NCI-H1694 treated with DMSO at 0.1 percent for 48 hours (cell line): ENCODE measurements around the gene TP53I3.
"Not testable (repeated sequence)": the region's sequence is repeated elsewhere in the genome, so short reads cannot be mapped to it uniquely, and the experiment has no call there.

Experiments used
- DNase-seq: peaks from one replicate; lab custom pipeline; 2025; lab: John Stamatoyannopoulos, UW

The TP53I3 gene

DNA sequence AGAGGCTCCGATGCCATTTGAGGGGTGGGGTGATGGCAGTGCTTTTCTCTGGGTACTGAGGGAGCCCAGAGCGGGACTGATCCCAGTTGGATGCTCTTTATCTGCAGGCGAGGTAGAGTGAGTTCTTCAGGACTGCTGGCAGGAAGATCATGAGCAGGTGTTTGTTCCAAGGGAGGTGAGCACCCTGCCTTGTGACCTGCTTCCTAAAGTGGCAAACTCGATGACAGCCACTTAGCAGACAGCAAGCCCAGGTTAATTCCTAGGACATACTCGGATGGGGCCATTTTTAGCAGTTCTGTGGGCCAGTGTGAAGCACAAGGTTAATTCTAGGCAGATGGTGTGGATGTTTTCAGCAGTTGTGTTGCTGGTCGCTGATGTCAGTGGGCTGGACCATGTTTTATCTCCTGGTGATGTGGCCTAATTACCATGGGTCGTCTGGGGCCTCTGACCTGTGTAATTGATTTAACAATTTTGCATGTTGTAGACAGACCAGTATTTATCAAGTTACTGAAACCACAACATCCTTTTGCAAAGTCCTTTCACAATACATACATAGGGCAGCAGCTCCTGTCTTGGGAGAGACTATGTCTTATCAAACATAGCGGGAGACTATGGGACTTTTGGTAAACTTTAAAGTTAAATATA, 30.1 kb downstream of the TP53I3 start:
- no peak for DNase-seq

GRCh38 chr2:24052951-24053350, 31.7 kb downstream of the TP53I3 start:
- no peak for DNase-seq

DNA sequence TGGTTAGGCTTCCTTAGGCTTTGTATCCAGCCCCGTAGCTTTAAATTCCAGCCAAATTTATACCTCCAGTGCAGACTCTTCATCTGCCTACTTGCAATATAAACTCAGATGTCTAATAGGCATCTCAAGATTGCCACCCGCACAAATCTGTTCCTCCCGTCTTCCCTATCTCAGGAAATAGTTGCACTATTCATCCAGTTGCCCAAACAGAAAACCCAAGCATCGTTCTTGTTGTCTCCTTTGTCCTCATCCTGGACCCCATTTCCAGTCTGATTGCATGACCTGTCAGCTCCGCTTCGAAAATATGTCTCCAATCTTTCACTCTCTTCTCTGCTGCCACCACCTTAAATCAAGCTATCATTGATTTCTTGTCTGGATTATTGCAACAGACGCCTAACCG, 32.8 kb downstream of the TP53I3 start:
- no peak for DNase-seq

DNA sequence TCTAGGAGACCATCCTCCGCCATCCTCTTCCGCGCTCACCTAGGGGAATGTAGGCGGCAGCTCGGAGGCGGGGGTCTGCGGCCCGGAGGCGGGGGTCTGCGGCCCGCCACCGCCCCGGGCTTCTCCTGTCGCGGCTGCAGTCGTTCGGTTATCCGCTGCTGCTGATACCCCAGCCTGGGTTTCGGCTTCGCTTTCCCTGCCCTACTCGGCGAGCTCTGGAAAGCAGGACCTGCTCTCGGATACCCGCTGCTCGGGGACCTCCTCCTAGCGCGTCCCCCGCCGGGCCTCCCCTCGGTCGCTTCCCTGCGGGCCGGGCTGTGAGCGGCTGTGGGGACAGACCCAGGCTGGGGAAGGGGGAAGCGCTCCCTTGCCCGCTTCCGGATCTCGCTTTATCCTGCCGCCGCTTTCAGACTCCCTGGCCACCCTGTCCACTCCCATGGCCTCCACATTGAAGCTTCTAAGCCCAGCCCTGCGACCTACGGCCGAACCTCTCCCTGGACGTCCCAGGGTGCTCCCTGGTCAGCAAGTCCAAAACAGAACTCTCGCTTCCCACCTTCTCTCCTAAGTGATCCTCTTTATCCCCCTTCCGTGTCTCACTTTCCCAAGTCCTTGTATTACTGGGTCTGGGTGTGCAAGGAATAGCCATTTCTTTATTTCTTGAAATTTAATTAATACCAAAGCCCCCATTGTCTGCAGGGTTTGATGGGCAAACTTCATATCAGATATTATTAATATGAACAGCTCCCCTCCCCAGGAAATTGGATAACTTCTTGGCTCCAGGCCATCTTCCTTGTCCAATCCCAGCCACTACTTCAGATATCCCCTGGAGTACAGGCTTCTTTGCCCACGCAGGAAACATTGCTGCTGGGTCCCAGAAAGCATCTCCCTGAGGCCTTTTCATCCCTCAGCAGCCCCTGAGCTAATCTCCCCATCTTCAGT, 34.3 kb downstream of the TP53I3 start:
- DNase-seq = no peak

GRCh38 chr2:24049485-24050021, 35.1 kb downstream of the TP53I3 start, which contains the start of gene FKBP1B:
Gene FKBP1B (plus strand): TSS chr2:24049741. CDS start chr2:24049850, 109 bp downstream.
- DNase-seq = peak; percentile 60

GRCh38 chr2:24048769-24049484, 35.7 kb downstream of the TP53I3 start:
- peak; percentile 39 for DNase-seq

- DNase-seq = no peak
Observed at GRCh38 chr2:24047703-24048033, 37.0 kb downstream of the TP53I3 start.

- DNase-seq = peak; percentile 99
Observed at GRCh38 chr2:24046930-24047702, 37.5 kb downstream of the TP53I3 start, which contains the start of gene WDCP. Gene WDCP (minus strand): TSS chr2:24047391. CDS start chr2:24039494, 7,897 bp downstream.

DNA sequence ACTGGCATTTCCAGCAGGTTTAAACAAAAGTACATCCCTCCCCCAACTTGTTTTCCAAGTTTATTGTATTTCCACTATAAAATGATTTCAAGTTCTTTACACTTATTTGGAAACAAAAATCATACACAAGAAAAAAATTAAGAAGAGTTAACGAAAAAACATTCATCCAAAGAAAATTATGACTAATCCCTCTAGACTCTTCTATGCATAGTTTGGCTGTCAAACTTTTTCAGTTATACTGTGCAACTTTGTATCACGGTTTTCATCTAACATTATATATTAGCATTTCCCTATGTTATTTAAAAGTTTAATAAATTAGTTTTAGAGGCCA, 38.1 kb downstream of the TP53I3 start:
- no peak for DNase-seq

GRCh38 chr2:24045511-24046508, 38.8 kb downstream of the TP53I3 start:
- no peak for DNase-seq

DNA sequence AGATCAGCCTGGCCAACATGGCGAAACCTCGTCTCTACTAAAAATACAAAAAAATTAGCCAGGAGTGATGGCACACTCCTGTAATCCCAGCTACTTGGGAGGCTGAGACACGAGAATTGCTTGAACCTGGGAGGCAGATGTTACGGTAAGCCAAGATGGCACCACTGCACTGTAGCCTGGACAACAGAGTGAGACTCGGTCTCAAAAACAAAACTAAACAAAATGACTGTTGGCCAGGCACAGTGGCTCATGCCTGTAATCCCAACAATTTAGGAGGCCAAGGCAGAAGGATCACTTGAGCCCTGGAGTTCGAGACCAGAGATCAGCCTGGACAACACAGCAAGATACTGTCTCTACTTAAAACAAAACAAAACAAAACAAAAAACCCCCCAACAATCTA, 41.5 kb downstream of the TP53I3 start:
- DNase-seq = not testable (repeated sequence)

DNA sequence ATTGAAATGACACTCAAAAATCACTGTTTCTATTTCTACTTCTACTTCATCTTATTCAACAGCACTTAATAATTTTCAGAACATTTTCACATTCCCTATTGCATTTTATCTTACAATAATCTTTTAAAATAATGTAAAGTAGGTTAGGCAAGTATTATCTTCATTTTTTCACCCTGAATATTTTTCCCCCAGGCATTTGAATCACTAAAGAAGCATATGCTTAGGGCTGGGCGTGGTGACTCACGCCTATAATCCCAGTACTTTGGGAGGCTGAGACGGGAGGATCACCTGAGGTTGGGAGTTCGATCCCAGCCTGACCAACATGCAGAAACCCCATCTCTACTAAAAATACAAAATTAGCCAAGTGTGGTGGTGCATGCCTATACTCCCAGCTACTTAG, 44.1 kb downstream of the TP53I3 start:
- DNase-seq = no peak

DNA sequence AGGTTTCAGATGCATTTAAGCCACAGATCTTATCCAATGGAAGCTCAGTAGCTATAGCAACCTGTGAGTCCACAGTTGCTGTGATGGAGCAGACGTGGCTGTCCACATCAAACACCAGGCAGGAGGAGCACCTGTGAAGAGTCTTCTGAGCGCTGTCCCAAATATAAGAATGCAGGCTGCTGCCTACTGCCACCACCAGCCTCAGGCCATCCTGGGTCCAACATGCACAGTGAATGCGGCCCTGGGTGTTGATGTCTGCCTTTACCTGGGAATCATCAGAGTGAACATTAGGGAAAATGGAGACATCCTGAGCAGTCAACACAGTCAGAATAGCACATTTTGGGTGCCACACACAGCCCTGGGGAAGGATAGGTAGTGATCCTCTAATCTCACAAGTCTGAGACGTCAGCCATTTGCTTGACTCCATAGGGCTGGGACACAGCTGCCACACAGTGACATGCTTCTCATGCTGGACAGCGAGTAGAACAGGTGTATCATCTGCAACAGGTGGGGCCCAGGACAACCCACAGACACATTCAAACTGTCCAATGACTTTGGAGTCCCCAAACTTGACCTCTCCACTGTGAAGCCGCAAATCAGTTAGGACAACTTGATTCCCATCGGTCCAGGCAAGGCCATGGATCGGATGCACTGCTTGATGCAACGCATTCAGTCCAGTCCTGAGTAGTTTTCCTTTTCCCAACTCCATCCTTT, 45.7 kb downstream of the TP53I3 start:
- no peak for DNase-seq
